Middle frontal gyrus (tissue), 1 donor: ENCODE measurements around the gene ARID1B.

Source experiments
- DNase-seq: peaks from one replicate; pipeline ENCODE4 v3.0.0-alpha.2; 2015; ENCODE audit warnings: low spot score; ENCODE audit errors: extremely low spot score

The ARID1B gene

GRCh38 chr6:157236040-157236725 lies 459.0 kb downstream of the ARID1B start:
- DNase-seq: no peak

DNA sequence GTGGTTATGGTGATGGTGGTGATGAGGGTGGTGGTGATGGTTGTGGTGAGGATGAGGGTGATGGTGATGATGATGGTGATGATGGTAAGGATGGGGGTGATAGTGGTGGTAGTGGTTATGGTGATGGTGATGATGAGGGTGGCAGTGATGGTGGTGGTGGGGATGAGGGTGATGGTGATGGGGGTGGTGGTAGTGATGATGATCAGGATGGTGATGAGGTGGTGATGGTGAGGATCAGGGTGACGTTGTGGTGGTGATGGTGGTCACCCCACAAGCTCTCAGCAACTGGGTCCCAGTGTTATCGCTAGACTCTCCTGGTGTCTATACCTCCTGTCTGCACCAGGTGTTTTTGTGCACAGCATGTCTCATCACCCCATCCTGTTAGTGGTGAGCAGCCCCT lies 461.2 kb downstream of the ARID1B start:
- no peak for DNase-seq

GRCh38 chr6:157239148-157239547 lies 462.0 kb downstream of the ARID1B start:
- no peak for DNase-seq

GRCh38 chr6:157239671-157240058 lies 462.5 kb downstream of the ARID1B start:
- no peak for DNase-seq

GRCh38 chr6:157240059-157240959 lies 463.1 kb downstream of the ARID1B start:
- DNase-seq: peak; percentile 43

DNA sequence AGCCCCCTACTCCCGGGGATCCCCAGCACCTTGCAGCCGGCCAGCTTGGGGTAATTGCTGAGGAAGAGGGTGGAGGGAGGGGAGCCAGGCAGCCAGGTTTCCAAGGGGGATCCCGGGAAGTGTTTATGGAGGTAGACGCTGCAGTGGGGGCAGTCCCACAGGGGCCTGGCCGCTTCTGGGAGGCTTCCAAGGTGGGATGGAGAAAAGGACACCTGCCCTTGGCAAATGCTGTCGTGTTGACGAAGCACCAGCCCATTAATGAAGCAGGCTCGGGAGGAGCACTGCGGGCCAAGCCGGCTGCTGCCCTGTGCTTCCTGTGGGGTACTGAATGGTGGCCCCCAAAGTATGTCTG lies 463.8 kb downstream of the ARID1B start:
- DNase-seq: no peak

DNA sequence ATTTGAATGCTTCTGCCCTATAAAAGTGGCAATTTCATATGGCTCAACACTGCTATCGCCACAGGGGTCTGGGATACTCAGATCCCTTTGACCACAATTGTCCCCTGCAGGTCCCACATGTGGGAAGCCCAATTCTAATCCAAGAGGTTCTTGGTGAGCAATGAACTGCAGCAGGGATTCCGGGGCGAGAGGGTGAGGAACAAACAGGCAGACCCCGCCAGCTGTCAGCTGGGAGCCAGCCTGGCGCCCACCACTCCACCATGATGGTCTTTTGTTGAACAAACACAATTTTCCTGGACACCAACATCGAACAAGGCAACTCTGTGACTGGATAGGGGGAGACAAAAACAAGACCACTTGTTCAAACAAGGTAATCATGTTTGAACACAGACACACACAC lies 465.6 kb downstream of the ARID1B start:
- no peak for DNase-seq

DNA sequence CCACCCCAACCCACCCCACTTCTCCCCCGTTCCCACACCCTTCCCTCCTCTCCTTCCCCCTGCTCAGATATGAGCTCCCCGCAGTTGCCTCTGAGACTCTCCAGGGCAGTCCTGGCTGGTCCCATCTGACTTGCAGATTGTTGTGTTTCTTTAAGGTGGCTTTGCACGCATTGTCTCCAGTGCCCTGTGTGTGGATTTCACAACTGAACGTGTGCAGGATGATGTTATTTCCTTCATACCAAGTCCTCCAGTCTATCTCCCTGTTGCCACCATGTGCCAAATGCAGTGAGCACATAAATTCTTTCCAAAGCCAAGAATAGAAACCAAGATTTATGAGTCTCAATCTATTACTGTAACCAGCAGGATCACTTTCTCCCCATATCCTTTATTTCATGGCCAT lies 467.0 kb downstream of the ARID1B start:
- DNase-seq: no peak

- no peak for DNase-seq
Measured at GRCh38 chr6:157244780-157245179, 467.6 kb downstream of the ARID1B start.

DNA sequence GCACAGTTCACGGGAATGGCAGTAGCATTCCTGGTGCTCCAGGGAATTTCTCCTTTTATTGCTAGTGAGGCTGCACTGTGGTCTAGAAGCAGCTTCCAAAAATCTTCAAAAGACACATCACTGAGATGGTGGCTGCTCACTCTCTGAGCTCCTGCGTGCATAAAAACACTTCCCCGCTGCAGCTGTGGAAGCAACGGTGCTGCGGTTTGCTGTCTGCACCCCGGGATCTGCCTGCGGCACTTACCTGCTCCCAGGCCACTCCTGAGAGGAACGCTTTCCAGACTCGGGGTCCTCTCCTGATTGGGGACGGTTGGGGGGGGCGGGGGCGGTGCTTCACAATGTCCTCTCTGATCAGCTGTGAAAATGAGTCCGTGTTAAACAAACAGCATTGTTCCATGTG lies 468.3 kb downstream of the ARID1B start:
- DNase-seq: no peak

DNA sequence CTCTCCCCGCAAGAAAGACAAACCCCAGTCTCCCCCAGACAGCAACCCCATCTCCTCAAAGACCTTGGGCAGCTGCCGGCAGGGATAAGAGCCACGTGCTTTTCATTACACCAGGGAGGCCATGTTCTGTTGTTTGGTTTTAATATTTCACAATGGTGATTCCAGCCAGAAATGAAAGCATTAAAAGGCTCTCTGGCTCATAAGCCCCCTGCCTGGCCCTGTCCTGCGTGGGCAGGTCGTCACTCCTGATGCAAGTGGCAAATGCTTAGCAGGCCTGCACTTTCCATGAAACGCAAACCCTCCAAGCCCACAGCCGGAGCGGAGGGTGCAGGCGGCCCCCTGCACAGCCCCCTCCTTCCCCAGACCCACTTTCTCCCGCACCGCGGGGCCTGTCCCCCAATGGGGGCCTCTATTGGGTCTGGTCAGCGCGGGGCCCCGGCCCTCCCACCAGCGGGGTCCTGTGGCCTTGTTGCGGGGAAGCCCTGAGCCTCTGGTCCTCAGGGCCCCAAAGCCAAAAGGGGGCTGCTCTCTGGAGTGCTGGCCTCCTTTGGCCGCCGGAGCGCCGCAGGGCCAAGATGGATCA lies 469.0 kb downstream of the ARID1B start:
- no peak for DNase-seq

GRCh38 chr6:157246771-157247484 lies 469.8 kb downstream of the ARID1B start:
- DNase-seq: no peak

DNA sequence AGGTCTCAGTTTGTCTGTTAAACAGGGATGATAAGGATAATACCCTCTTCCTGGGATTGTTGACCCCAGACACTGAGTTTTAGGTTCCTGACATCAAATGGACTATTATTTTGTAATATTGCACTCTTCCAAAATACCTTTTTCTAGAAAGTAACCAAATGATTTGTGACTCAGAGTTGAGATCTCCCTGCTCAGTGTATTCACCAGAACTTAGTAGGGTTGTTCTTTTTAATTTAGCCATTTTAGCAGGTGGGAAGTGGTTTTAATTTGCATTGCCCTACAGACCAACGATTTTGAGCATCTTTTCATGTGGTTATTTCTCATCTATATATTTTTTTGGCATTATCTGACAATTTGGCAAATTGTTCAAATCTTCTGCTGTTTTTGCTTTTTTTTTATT lies 471.1 kb downstream of the ARID1B start:
- no peak for DNase-seq

DNA sequence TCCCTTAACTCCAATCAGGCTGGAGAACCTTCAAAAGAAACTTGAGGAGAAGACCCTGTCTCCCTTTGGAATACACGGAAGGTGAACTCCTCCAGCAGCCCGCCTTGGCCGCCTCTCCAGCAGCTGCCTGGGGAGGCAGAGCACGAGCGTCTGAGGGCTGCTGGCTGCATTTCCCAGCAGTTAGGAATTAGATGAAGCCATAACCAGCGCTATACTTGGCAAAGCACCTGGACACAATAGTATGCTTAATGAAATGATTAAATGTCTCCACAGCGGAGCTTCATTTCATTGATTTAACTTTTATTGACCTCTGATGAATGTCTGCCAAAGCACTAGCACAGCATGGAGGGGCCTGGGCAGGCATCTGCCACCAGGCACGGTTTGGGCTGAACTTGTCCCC lies 472.6 kb downstream of the ARID1B start:
- DNase-seq: no peak

GRCh38 chr6:157251586-157252247 lies 474.5 kb downstream of the ARID1B start:
- no peak for DNase-seq

DNA sequence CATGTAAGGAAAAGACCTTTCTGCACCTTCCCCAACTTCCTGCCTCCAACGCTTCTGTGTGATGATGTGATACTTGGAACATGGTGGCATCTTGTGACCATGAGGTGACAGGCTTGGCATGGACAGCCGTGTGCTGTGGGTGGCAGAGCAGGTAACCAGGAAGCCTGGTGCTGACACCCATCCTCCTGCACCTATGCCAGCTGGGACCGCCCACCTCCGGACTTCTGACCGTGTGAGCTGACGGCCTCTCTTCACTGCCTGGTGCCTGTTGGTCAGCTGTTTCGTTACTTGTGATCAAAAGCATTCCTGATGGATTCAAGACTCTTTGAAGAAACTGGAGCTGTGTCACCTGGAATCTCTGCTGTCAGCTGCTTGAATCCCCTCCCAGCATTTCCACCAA lies 475.8 kb downstream of the ARID1B start:
- DNase-seq: no peak

DNA sequence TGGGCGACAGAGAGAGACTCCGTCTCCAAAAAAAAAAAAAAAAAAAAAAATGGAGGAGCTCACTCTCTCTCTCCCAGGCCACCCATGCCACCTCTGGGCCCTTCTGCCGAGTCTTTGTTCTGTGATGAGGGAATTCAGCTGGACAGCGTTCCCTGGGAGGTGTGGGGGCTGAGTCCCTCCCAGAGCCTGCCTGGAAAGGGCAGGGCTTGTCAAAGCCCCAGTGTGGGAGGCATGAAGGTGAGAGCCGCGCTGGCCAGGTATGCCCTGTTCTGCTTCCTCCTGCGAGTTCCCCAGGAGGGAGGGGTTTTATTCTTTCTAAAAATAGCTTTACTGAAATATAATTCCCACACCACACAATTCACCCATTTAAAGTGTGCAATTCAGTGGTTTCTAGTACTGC lies 476.5 kb downstream of the ARID1B start:
- DNase-seq: no peak

DNA sequence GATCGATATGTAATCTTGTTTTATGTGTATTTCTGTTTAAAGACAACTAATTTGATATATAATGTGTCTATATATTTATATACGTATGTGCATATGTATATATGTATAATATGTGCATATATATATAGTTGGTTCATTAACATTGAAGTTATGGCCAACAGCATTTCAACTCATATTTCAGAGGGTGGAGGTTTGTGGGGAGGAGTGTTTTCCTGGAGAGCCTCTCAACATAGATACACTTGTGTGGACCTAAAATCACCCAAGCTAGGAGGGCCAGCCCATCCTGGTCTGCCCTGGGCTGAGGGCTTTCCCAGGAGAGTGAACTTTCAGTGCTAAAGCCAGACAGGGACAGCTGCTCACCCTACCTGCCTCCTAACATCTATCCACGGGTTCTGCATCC lies 477.4 kb downstream of the ARID1B start:
- DNase-seq: no peak

GRCh38 chr6:157255079-157255478 lies 477.9 kb downstream of the ARID1B start:
- DNase-seq: no peak

- no peak for DNase-seq
Measured at GRCh38 chr6:157258878-157259277, 481.7 kb downstream of the ARID1B start.

DNA sequence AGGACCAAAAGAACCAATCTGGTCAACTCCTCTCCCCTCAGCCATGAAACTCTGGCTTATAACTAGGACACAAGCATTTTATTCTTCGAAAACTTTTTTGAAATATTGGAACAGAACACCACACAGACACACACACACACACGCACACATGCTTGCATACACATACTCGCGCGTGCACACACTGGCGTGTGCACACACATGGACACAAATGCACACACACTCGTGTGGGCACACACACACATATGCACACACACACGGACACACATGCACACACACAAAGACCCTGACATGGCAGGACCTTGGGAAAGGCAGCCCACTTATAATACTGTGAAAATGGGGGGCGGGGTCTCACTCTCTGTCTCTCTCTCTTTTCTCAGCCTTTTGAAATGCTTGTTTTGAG lies 482.3 kb downstream of the ARID1B start:
- DNase-seq: no peak
